Body of pancreas (tissue), 4 donors: Measurements from ENCODE around the gene DAPK2. TPM values are rescaled to one million over a fixed set of nuclear protein-coding genes. Genes with fewer than 3 reads are reported as not detected.

Experiments
- ATAC-seq: fragments of 150-250 bp; one replicate; pipeline ENCODE4 v1.9.1; 2016
- DNase-seq, 4 donors: peaks; one replicate each; pipeline ENCODE4 v3.0.0-alpha.2; 2019
- H3K27ac ChIP-seq, 4 donors: fragments of 200-600 bp; sonication (generic); 1 replicate in 3 of 4; 2 replicates in 1 of 4; pipeline versions ENCODE4 v1.5.1 to v1.6.1; 2016 to 2019; ENCODE audit warnings: mild to moderate bottlenecking in 1 of 4, mixed read lengths in 1 of 4, moderate library complexity in 1 of 4
- H3K27me3 ChIP-seq, 2 donors: fragments of 200-600 bp; sonication (generic); one replicate each; pipeline ENCODE4 v1.6.0; 2016; ENCODE audit warnings: mild to moderate bottlenecking in 1 of 2
- H3K36me3 ChIP-seq, 2 donors: fragments of 200-600 bp; sonication (generic); replicated peaks in 1 of 2; 2 replicates each; pipeline ENCODE4 v1.5.1; 2016; ENCODE audit warnings: low read depth in 2 of 2; ENCODE audit not compliant: insufficient read depth in 1 of 2
- H3K4me1 ChIP-seq: fragments of 200-600 bp; sonication (generic); one replicate; pipeline ENCODE4 v1.6.0; 2016
- H3K4me3 ChIP-seq, 2 donors: fragments of 200-600 bp; sonication (generic); 1 replicate in 1 of 2; 2 replicates in 1 of 2; pipeline ENCODE4 v1.5.1; 2016 to 2019
- H3K9me3 ChIP-seq, 3 donors: fragments of 200-600 bp; sonication (generic); 1 replicate in 2 of 3; 2 replicates in 1 of 3; pipeline ENCODE4 v1.5.1; 2016
- POLR2A ChIP-seq, 3 donors: fragments of 450-650 bp; IDR thresholded peaks; one replicate each; pipeline ENCODE4 v1.6.1; 2016; ENCODE audit warnings: antibody characterized with exemption in 3 of 3, mild to moderate bottlenecking in 2 of 3
- WGBS, 2 donors: methylation state at CpG; one replicate each; pipeline ENCODE4 v1.1.5; 2017; 5-methylcytosine and 5-hydroxymethylcytosine counted together
- intact Hi-C: fragments of 100-400 bp; cut with DNase I; formaldehyde crosslinking; loops from one replicate; pipeline ENCODE4 v1.15.1; 2023
- microRNA counts, 2 donors: library from miRNA; unstranded; fragments of <30 nt; microRNA quantifications; one replicate each; lab custom pipeline; 2017
- microRNA-seq, 2 donors: library from miRNA; unstranded; fragments of <30 nt; microRNA quantifications; one replicate each; pipeline ENCODE4, GENCODE V29; 2016; ENCODE audit warnings: borderline number of aligned reads in 2 of 2, borderline replicate concordance in 2 of 2
- small RNA-seq: library from RNA; depleted of rRNA; stranded (forward); fragments of <200 nt; gene quantifications from one replicate; pipeline ENCODE3, GENCODE V24; 2016
- total RNA-seq, 2 donors: library from RNA; depleted of rRNA; stranded (reverse); fragments of >200 nt; gene quantifications; one replicate each; pipeline ENCODE4 v1.1.0, GENCODE V29; 2016
- TF ChIP-seq, protein P1 (sequence below), 7 experiments: fragments of 450-650 bp in 4 of 7; fragments of 200-600 bp in 3 of 7; sonication (generic) in 3 of 7; IDR thresholded peaks; one replicate each; pipeline ENCODE4 v1.5.1; 2016 to 2019; ENCODE audit warnings: antibody characterized with exemption in 7 of 7

DAPK2 gene
- total RNA-seq, 2 donors from 2014 or later: 2.9 to 5.9 TPM

DNA sequence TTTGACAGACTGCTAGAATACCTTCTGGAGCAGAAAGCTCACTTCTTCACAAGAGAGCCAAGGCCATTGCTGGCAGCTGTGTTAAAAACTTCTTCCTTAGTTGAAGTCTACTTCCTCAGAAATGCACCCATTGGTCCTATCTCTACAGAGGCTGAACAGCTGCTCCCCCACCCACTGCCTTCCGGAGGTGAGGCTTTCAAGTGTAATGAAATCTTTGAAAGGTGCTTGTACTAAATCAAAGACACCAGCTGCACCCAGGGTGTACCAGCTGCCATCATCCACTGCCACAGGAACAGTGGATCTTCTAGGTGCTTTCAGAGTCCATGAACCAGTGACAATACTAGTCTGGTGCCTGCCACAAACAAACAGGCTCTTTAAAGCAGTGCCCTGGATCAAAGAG is 186.1 kb downstream of the DAPK2 start:
- Histone ChIP-seq H3K4me1 (no peaks in the 10 kb centered on the region), H3K4me3 (no peak overlapping the region), H3K27me3 (no peaks in the 10 kb centered on the region), H3K27ac (no peak overlapping the region), H3K36me3 (no peaks in the 10 kb centered on the region), H3K9me3 (no peaks in the 10 kb centered on the region)
- DNase-seq (no peak), ATAC-seq (no peak)
- 30 to 58% methylated on average over 1 of the region's 1 CpG for WGBS, 2 donors
- intact Hi-C loops: no loop called here
- TF ChIP-seq POLR2A (IDR thresholded peaks at IDR 0.05): no peak
- TF ChIP-seq, protein P1, sequence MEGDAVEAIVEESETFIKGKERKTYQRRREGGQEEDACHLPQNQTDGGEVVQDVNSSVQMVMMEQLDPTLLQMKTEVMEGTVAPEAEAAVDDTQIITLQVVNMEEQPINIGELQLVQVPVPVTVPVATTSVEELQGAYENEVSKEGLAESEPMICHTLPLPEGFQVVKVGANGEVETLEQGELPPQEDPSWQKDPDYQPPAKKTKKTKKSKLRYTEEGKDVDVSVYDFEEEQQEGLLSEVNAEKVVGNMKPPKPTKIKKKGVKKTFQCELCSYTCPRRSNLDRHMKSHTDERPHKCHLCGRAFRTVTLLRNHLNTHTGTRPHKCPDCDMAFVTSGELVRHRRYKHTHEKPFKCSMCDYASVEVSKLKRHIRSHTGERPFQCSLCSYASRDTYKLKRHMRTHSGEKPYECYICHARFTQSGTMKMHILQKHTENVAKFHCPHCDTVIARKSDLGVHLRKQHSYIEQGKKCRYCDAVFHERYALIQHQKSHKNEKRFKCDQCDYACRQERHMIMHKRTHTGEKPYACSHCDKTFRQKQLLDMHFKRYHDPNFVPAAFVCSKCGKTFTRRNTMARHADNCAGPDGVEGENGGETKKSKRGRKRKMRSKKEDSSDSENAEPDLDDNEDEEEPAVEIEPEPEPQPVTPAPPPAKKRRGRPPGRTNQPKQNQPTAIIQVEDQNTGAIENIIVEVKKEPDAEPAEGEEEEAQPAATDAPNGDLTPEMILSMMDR (IDR thresholded peaks at IDR 0.05): no peak

DNA sequence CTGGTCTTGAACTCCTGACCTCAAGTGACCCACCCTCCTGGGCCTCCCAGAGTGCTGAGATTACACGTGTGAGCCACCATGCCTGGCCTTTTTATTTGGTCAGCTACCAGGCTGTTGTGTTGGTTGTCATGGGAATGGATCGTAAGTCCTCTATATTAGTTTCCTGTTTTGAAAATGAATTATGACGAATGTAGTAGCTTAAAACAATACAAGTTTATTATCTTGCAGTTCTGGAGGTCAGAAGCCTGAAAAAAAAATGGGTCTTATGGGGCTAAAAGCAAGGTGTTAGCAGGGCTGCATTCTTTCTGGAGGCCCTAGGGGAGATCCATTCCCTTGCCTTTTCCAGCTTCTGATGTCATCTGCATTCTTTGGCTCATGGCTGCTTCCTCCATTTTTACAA is 187.4 kb downstream of the DAPK2 start:
- H3K4me1 ChIP-seq: no peaks in the 10 kb centered on the region
- H3K36me3 ChIP-seq: no peaks in the 10 kb centered on the region
- 49 to 77% methylated on average over 3 of the region's 3 CpGs for WGBS, 2 donors
- no peaks in the 10 kb centered on the region for H3K9me3 ChIP-seq
- H3K4me3 ChIP-seq: no peak overlapping the region
- TF ChIP-seq, protein P1 (IDR thresholded peaks at IDR 0.05): no peak
- no peak for TF ChIP-seq POLR2A (IDR thresholded peaks at IDR 0.05)
- no peaks in the 10 kb centered on the region for H3K27me3 ChIP-seq
- ATAC-seq (no peak), DNase-seq (no peak)
- H3K27ac ChIP-seq: no peak overlapping the region
- intact Hi-C loops: no loop called here

DNA sequence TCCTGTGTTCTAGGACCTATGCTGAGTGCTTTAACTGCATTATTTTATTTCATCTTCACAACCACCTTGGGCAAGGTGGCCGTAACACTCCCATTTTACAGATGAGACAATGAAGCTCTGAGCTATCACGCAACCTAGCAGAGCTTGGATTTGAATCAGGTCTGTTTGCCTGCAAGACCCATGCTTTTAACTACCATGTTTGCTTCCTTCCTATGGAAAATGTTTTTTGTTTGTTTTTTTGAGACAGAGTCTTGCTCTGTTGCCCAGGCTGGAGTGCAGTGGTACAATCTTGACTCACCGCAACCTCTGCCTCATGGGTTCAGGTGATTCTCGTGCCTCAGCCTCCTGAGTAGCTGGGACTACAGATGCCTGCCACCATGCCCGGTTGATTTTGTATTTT is 187.8 kb downstream of the DAPK2 start:
- ATAC-seq (no peak), DNase-seq (no peak)
- Histone ChIP-seq H3K9me3 (no peaks in the 10 kb centered on the region), H3K27me3 (no peaks in the 10 kb centered on the region), H3K36me3 (no peaks in the 10 kb centered on the region), H3K4me3 (no peak overlapping the region), H3K27ac (no peak overlapping the region), H3K4me1 (no peaks in the 10 kb centered on the region)
- intact Hi-C loops: no loop called here
- no peak for TF ChIP-seq POLR2A (IDR thresholded peaks at IDR 0.05)
- TF ChIP-seq, protein P1 (IDR thresholded peaks at IDR 0.05): no peak
- 91 to 94% methylated on average over 5 of the region's 5 CpGs for WGBS, 2 donors

DNA sequence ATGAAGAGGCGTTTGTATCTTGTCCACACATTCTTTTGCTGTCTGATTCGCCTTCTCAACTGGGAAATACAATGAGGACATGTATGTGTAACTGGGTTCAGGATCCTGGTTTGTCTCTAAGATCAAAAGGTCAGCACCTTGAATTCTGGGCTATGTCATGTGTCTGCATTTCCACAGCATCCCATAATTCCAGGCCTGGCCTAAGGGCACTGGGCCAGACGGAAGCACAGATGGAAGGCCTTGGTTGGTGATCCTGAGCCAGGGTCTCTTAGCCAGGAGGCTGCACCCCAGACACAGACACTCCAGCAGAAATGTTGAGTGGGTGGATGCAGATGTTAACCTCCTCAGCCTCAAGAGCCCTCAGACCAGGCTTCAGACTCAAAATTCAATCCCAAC is 188.8 kb downstream of the DAPK2 start:
- ATAC-seq (peak; percentile 33), DNase-seq (peak in 2 of 4 donors; percentile 10 to 53)
- no peaks in the 10 kb centered on the region for H3K9me3 ChIP-seq
- 43 to 78% methylated on average over 2 to 3 of the region's 3 CpGs for WGBS, 2 donors
- no peak overlapping the region for H3K4me3 ChIP-seq
- no peaks in the 10 kb centered on the region for H3K36me3 ChIP-seq
- intact Hi-C loops: no loop called here
- TF ChIP-seq, protein P1 (IDR thresholded peaks at IDR 0.05): no peak
- no peak for TF ChIP-seq POLR2A (IDR thresholded peaks at IDR 0.05)
- no peak overlapping the region for H3K27ac ChIP-seq
- no peaks in the 10 kb centered on the region for H3K4me1 ChIP-seq
- no peaks in the 10 kb centered on the region for H3K27me3 ChIP-seq

MicroRNA genes within 50 kb of the gene (microRNA counts, 767-probe panel; counts per million panel counts)
- microRNA hsa-miR-422a (lab: Ali Mortazavi, UCI): 0 to 736 counts per million in 2 donors

Small RNA genes within 50 kb of the gene (microRNA-seq; reads per million reads assigned to microRNA genes)
- 0 reads per million in 2 donors for gene MIR422A

Small RNA genes within 50 kb of the gene (small RNA-seq; reads per million reads assigned to genes)
- gene AC015914.2 (not detected), gene MIR422A (not detected)

Other genes with a start within 250 kb of the DAPK2 start
- gene HERC1, start 212.5 kb downstream of the DAPK2 start, total RNA-seq: 10 to 100 TPM; 40.5 to 47.0 TPM
- 10 to 100 TPM; 48.1 to 57.1 TPM for gene CIAO2A, start 47.4 kb upstream of the DAPK2 start, total RNA-seq
- 10 to 100 TPM; 26.7 to 27.4 TPM for gene SNX1, start 49.5 kb upstream of the DAPK2 start, total RNA-seq
- under 1 TPM; under 0.01 to 0.78 TPM for gene SNX22, start 105.2 kb upstream of the DAPK2 start, total RNA-seq
- 1,000 to 10,000 TPM in 1 of 2 donors, 100 to 1,000 TPM in 1; 159 to 1,343 TPM for gene PPIB, start 116.5 kb upstream of the DAPK2 start, total RNA-seq